Gastrocnemius medialis (tissue), 4 donors: ENCODE data around the gene BCAT1. TPM values are rescaled to one million over a fixed set of nuclear protein-coding genes. Genes with fewer than 3 reads are reported as not detected.
"Not testable (repeated sequence)": the region's sequence is repeated elsewhere in the genome, so short reads cannot be mapped to it uniquely, and the experiment has no call there.

ENCODE experiments used
- ATAC-seq, 2 donors: fragments of 150-250 bp; one replicate each; pipeline ENCODE4 v1.9.1; 2016
- DNase-seq, 2 donors: peaks; one replicate each; pipeline ENCODE4 v3.0.0-alpha.2; 2019
- H3K27ac ChIP-seq, 4 donors: fragments of 200-600 bp; sonication (generic); 1 replicate in 1 of 4; 2 replicates in 3 of 4; pipeline ENCODE4 v1.5.1; 2016 to 2018; ENCODE audit warnings: mild to moderate bottlenecking in 2 of 4, moderate library complexity in 1 of 4
- H3K27me3 ChIP-seq, 3 donors: fragments of 200-600 bp; sonication (generic) in 2 of 3; 1 replicate in 1 of 3; 2 replicates in 2 of 3; pipeline versions ENCODE4 v1.5.1 to v1.6.0; 2016 to 2019; ENCODE audit warnings: mild to moderate bottlenecking in 1 of 3, moderate library complexity in 1 of 3
- H3K36me3 ChIP-seq, 2 donors: fragments of 200-600 bp; sonication (generic) in 1 of 2; one replicate each; pipeline ENCODE4 v1.5.1; 2017 to 2018
- H3K4me1 ChIP-seq, 2 donors: fragments of 200-600 bp; sonication (generic) in 1 of 2; one replicate each; pipeline ENCODE4 v1.5.1; 2016 to 2017; ENCODE audit warnings: mild to moderate bottlenecking in 2 of 2
- H3K4me3 ChIP-seq, 4 donors: fragments of 200-600 bp; sonication (generic) in 3 of 4; 1 replicate in 1 of 4; 2 replicates in 3 of 4; pipeline ENCODE4 v1.5.1; 2016 to 2019; ENCODE audit warnings: mild to moderate bottlenecking in 2 of 4
- H3K9me3 ChIP-seq, 3 donors: fragments of 200-600 bp; sonication (generic) in 2 of 3; 1 replicate in 1 of 3; 2 replicates in 2 of 3; pipeline ENCODE4 v1.5.1; 2016 to 2019
- POLR2A ChIP-seq, 2 donors: fragments of 450-650 bp; IDR thresholded peaks; one replicate each; pipeline ENCODE4 v1.6.1; 2017; ENCODE audit warnings: antibody characterized with exemption in 2 of 2, mild to moderate bottlenecking in 2 of 2, moderate library complexity in 2 of 2
- in situ Hi-C, 4 donors: fragments of 200-750 bp; cut with MboI; loops; one replicate each; pipeline versions ENCODE4 v1.15.0 to v1.8.0; 2017; ENCODE audit warnings: low sequenced_read_pairs in 4 of 4
- intact Hi-C: fragments of 100-400 bp; cut with DNase I; formaldehyde crosslinking; loops from one replicate; pipeline ENCODE4 v1.15.1; 2023; ENCODE audit warnings: low total_unique reads
- total RNA-seq, 4 donors: library from RNA; depleted of rRNA; stranded (reverse); fragments of >200 nt; gene quantifications; one replicate each; pipeline versions ENCODE4 v1.1.0 to v1.2.3, GENCODE V29; 2016
- TF ChIP-seq, protein P1 (sequence below), 5 experiments: fragments of 450-650 bp in 3 of 5; fragments of 200-600 bp in 2 of 5; sonication (generic) in 2 of 5; IDR thresholded peaks in 4 of 5; conservative IDR thresholded peaks in 1 of 5; 1 replicate in 4 of 5; 2 replicates in 1 of 5; pipeline ENCODE4 v1.5.1; 2016 to 2019; ENCODE audit warnings: antibody characterized with exemption in 5 of 5, mild to moderate bottlenecking in 3 of 5, moderate library complexity in 3 of 5

BCAT1 gene
- total RNA-seq, 4 donors from 2014 or later = 1.6 to 7.5 (median 3.9) TPM

DNA sequence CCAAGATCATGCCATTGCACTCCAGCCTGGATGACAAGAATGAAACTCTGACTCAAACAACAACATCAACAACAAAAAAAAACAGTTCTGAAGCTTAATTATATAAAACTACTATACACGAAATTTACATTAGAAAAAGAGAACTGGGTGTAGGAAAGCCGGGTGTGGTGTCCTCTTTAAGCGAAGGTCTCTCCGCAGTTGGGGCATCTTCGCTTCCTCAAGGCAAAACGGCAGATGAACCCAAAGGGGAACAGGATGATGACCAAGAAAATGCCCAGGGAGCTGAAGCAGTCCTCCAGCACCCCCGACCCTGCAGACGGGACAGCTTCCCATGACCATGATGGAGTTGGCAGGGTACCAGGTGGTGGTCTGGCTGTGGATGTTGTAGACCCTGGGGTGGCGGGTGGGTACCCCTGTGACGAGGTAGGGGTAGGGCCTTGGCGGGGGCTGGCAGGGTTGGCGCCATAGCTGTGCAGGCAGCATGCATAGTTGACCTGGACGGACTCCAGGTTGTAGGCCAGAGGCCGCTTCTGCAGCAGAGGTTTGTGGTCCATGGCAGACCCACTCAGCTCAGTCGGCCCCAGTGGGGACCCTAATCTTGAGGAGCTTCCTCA, 18.2 kb upstream of the BCAT1 start:
- intact Hi-C loops = no loop called here
- H3K9me3 ChIP-seq = no peaks in the 10 kb centered on the region
- no peaks in the 10 kb centered on the region for H3K4me1 ChIP-seq
- no peak overlapping the region for H3K27ac ChIP-seq
- H3K27me3 ChIP-seq = no peaks in the 10 kb centered on the region
- no peak overlapping the region for H3K4me3 ChIP-seq
- no peak for TF ChIP-seq POLR2A (IDR thresholded peaks at IDR 0.05)
- TF ChIP-seq, protein P1, sequence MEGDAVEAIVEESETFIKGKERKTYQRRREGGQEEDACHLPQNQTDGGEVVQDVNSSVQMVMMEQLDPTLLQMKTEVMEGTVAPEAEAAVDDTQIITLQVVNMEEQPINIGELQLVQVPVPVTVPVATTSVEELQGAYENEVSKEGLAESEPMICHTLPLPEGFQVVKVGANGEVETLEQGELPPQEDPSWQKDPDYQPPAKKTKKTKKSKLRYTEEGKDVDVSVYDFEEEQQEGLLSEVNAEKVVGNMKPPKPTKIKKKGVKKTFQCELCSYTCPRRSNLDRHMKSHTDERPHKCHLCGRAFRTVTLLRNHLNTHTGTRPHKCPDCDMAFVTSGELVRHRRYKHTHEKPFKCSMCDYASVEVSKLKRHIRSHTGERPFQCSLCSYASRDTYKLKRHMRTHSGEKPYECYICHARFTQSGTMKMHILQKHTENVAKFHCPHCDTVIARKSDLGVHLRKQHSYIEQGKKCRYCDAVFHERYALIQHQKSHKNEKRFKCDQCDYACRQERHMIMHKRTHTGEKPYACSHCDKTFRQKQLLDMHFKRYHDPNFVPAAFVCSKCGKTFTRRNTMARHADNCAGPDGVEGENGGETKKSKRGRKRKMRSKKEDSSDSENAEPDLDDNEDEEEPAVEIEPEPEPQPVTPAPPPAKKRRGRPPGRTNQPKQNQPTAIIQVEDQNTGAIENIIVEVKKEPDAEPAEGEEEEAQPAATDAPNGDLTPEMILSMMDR (IDR thresholded peaks at IDR 0.05 in 4 of 5, conservative IDR thresholded peaks at IDR 0.05 in 1 of 5) = no peak
- ATAC-seq (no peak), DNase-seq (no peak)
- in situ Hi-C loops = no loop called here
- no peaks in the 10 kb centered on the region for H3K36me3 ChIP-seq

DNA sequence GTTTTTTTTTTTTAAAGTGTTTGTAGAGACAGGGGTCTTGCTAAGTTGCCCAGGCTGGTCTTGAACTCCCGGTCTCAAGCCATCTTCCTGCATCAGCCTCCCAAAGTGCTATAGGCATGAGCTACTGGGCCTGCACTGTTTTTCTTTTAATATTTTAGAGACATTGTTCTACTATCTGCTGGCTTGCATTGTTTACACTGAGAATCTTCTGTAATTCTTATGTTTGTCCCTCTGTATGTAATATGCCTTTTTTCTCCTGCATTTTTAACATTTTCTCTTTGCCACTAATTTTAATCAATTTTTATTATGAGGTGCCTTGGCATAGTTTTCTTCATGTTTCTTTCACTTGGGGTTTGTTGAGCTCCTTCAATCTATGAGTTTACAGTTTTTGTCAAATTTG, 15.4 kb upstream of the BCAT1 start:
- intact Hi-C loops = no loop called here

DNA sequence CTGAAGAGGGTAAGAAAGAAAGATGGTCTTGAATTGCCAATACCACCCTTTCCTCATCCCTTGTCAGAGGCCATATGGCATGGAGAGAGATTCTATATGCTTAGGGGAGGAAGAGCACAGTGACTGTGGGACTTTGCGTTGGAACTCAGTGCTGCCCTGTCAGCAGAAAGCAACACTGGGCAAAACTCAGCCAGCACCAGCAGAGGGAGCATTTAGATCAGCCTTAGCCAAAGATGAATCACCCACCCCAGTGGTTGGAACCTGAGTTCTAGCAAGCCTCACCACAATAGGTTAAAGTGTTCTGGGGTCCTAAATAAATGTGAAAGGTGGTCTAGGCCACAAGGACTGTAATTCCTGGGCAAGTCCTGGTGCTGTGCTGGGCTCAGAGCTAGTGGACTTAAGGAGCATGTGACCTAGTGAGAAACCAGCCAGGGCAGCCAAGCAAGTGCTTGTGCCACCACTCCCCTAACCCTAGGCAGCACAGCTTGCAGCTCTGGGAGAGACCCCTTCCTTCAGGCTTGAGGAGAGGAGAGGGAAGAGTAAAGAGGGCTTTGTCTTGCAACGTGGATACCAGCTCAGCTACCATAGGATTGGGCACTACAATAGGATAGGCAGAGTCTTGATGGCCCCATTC, 11.4 kb upstream of the BCAT1 start:
- no peak overlapping the region for H3K4me3 ChIP-seq
- peaks cover 0 to 2% (median 0%) of the 10 kb centered on the region in 3 donors for H3K27me3 ChIP-seq
- H3K27ac ChIP-seq = no peak overlapping the region
- no peaks in the 10 kb centered on the region for H3K36me3 ChIP-seq
- no peaks in the 10 kb centered on the region for H3K4me1 ChIP-seq
- intact Hi-C loops (no loop called here), in situ Hi-C loops (no loop called here)
- ATAC-seq = no peak
- DNase-seq = no peak
- no peaks in the 10 kb centered on the region for H3K9me3 ChIP-seq
- TF ChIP-seq, protein P1 (IDR thresholded peaks at IDR 0.05 in 4 of 5, conservative IDR thresholded peaks at IDR 0.05 in 1 of 5) = no peak

More for the DNA sequence above, 15.4 kb upstream of the BCAT1 start:
- Histone ChIP-seq H3K4me1 (no peaks in the 10 kb centered on the region), H3K27me3 (peaks cover 0 to 2% (median 0%) of the 10 kb centered on the region in 3 donors), H3K27ac (no peak overlapping the region), H3K9me3 (no peaks in the 10 kb centered on the region), H3K4me3 (no peak overlapping the region), H3K36me3 (no peaks in the 10 kb centered on the region)
- no peak for DNase-seq
- TF ChIP-seq POLR2A (IDR thresholded peaks at IDR 0.05) = no peak
- TF ChIP-seq, protein P1 (IDR thresholded peaks at IDR 0.05 in 4 of 5, conservative IDR thresholded peaks at IDR 0.05 in 1 of 5) = no peak
- no peak for ATAC-seq
- in situ Hi-C loops = no loop called here

DNA sequence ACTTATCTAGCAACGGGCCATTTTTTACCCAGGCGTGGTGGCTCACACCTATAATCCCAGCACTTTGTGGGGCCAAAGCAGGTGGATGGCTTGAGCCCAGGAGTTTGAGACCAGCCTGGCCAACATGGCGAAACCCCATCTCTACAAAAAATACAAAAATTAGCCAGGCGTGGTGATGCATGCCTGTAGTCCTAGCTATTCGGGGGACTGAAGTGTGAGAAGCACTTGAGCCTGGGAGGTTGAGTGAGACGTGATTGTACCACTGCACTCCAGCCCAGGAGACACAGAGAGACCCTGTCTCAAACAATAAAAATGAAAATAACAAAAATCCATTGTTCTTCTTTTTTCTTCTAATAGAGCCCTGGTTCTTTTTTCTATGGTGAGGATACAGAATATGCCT, 7.5 kb upstream of the BCAT1 start:
- DNase-seq, H3K27me3 ChIP-seq, H3K9me3 ChIP-seq, intact Hi-C loops, ATAC-seq, H3K4me3 ChIP-seq, H3K36me3 ChIP-seq, H3K27ac ChIP-seq, in situ Hi-C loops, H3K4me1 ChIP-seq: not testable (repeated sequence)

DNA sequence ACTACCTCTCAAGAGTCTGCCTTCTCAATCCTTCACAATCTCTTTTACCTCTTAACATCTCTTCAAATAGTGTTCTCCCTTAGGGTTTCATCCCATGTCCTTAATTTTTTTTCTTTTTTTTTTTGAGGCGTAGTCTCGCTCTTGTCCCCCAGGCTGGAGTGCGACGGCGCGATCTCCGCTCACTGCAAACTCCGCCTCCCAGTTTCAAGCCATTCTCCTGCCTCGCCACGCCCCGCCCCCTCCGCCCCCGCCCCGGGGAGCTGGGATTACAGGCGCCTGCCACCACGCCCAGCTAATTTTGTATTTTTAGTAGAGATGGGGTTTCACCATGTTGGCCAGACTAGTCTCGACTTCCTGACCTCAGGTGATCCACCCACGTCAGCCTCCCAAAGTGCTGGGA, 7.0 kb upstream of the BCAT1 start:
- Histone ChIP-seq H3K9me3 (no peaks in the 10 kb centered on the region), H3K4me3 (no peak overlapping the region), H3K36me3 (no peaks in the 10 kb centered on the region), H3K27me3 (peaks cover 0 to 2% (median 0%) of the 10 kb centered on the region in 3 donors), H3K4me1 (no peaks in the 10 kb centered on the region), H3K27ac (no peak overlapping the region)
- TF ChIP-seq, protein P1 (IDR thresholded peaks at IDR 0.05 in 4 of 5, conservative IDR thresholded peaks at IDR 0.05 in 1 of 5) = no peak
- in situ Hi-C loops = no loop called here
- intact Hi-C loops = no loop called here
- DNase-seq = no peak
- ATAC-seq = no peak
